ENCODE data around the gene STXBP4. TPM values are rescaled to one million over a fixed set of nuclear protein-coding genes. Genes with fewer than 3 reads are reported as not detected.

STXBP4 gene
- total and polyA plus RNA-seq, 7 experiments from 2014 or later: 3.2 to 12.1 (median 8.6) TPM

GRCh38 chr17:55167024-55167725 is 198.6 kb downstream of the STXBP4 start:
- CTCF ChIA-PET: no interaction called here
- H3K4me3 ChIP-seq (ENCODE audit: low read length): no peak overlapping the region
- H3K4me1 ChIP-seq (ENCODE audit: control insufficient read depth in 2 of 2, insufficient read depth in 2 of 2, low read length in 2 of 2): no peaks in the 10 kb centered on the region
- Mint-ChIP-seq H3K27me3 (no peaks in the 10 kb centered on the region), H3K4me1 (no peaks in the 10 kb centered on the region), H3K4me3 (no peak overlapping the region), H3K27ac (no peak overlapping the region), H3K36me3 (peaks cover 0 to 27% (median 16%) of the 10 kb centered on the region in 5 donors), H3K9me3 (no peaks in the 10 kb centered on the region)
- intact Hi-C loops (cut with micrococcal nuclease): no loop called here
- H3K9me3 ChIP-seq (ENCODE audit: control insufficient read depth in 2 of 3, low read length in 3 of 3): no peaks in the 10 kb centered on the region
- no peak overlapping the region for H3K27ac ChIP-seq (ENCODE audit: low read depth, low read length)
- POLR2A ChIA-PET: no interaction called here
- DNase-seq: no peak
- no peak for ATAC-seq
- H3K27me3 ChIP-seq (ENCODE audit: control insufficient read depth in 2 of 2, insufficient read depth in 2 of 2, low read length in 2 of 2): no peaks in the 10 kb centered on the region
- no peaks in the 10 kb centered on the region for H3K36me3 ChIP-seq (ENCODE audit: control insufficient read depth in 2 of 3, insufficient read depth in 3 of 3, low read length in 3 of 3)

GRCh38 chr17:55168958-55169687 is 200.6 kb downstream of the STXBP4 start:
- intact Hi-C loops (cut with micrococcal nuclease): no loop called here
- H3K9me3 Mint-ChIP-seq: peaks cover 0 to 11% (median 4%) of the 10 kb centered on the region in 11 donors
- H3K4me3 Mint-ChIP-seq: no peak overlapping the region
- no peaks in the 10 kb centered on the region for H3K27me3 Mint-ChIP-seq
- ChIA-PET CTCF (no interaction called here), POLR2A (no interaction called here)
- no peak for ATAC-seq
- Histone ChIP-seq H3K9me3 (ENCODE audit: control insufficient read depth in 2 of 3, low read length in 3 of 3) (peaks cover 0 to 3% (median 0%) of the 10 kb centered on the region in 3 experiments), H3K27me3 (ENCODE audit: control insufficient read depth in 2 of 2, insufficient read depth in 2 of 2, low read length in 2 of 2) (no peaks in the 10 kb centered on the region), H3K36me3 (ENCODE audit: control insufficient read depth in 2 of 3, insufficient read depth in 3 of 3, low read length in 3 of 3) (no peaks in the 10 kb centered on the region), H3K4me3 (ENCODE audit: low read length) (no peak overlapping the region), H3K27ac (ENCODE audit: low read depth, low read length) (no peak overlapping the region), H3K4me1 (ENCODE audit: control insufficient read depth in 2 of 2, insufficient read depth in 2 of 2, low read length in 2 of 2) (no peaks in the 10 kb centered on the region)
- peaks cover 0 to 30% (median 17%) of the 10 kb centered on the region in 5 donors for H3K36me3 Mint-ChIP-seq
- H3K4me1 Mint-ChIP-seq: no peaks in the 10 kb centered on the region
- no peak for DNase-seq
- H3K27ac Mint-ChIP-seq: no peak overlapping the region

GRCh38 chr17:55171634-55172328 is 203.2 kb downstream of the STXBP4 start:
- no peak for ATAC-seq
- intact Hi-C loops (cut with micrococcal nuclease): no loop called here
- DNase-seq: no peak
- no peak overlapping the region for H3K4me3 Mint-ChIP-seq
- H3K27ac Mint-ChIP-seq: no peak overlapping the region
- ChIA-PET CTCF (interaction anchor here (1.3 kb wide), 1 partner anchor 15 kb away, joined by 3 read pairs; no protein-coding TSS in a partner anchor), POLR2A (no interaction called here)
- no peaks in the 10 kb centered on the region for H3K4me1 ChIP-seq (ENCODE audit: control insufficient read depth in 2 of 2, insufficient read depth in 2 of 2, low read length in 2 of 2)
- H3K36me3 Mint-ChIP-seq: peaks cover 0 to 27% (median 14%) of the 10 kb centered on the region in 5 donors
- no peaks in the 10 kb centered on the region for H3K36me3 ChIP-seq (ENCODE audit: control insufficient read depth in 2 of 3, insufficient read depth in 3 of 3, low read length in 3 of 3)
- no peaks in the 10 kb centered on the region for H3K27me3 ChIP-seq (ENCODE audit: control insufficient read depth in 2 of 2, insufficient read depth in 2 of 2, low read length in 2 of 2)
- no peak overlapping the region for H3K4me3 ChIP-seq (ENCODE audit: low read length)
- peaks cover 0 to 3% (median 0%) of the 10 kb centered on the region in 3 experiments for H3K9me3 ChIP-seq (ENCODE audit: control insufficient read depth in 2 of 3, low read length in 3 of 3)
- no peaks in the 10 kb centered on the region for H3K27me3 Mint-ChIP-seq
- peaks cover 0 to 19% (median 9%) of the 10 kb centered on the region in 11 donors for H3K9me3 Mint-ChIP-seq
- no peak overlapping the region for H3K27ac ChIP-seq (ENCODE audit: low read depth, low read length)
- H3K4me1 Mint-ChIP-seq: no peaks in the 10 kb centered on the region

DNA sequence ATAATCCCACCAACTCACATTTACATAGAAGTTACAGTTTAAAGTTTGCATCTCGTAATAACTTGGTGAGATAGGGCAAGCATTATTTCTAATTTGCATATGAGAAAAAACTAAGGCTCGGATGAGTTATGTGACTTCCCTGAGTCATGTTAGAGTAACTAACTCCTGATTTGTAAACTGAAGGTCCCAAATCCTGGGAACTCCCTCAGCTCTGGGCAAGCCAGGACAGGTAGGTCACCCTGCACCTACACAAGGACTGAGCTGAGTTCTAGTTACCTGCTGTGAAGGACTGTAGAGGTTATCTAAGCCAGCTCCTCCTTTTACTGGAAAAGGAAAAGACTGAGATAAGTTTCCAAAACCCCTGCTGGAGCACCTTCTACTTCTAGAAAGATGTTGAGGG is 204.0 kb downstream of the STXBP4 start:
- no peaks in the 10 kb centered on the region for H3K36me3 ChIP-seq (ENCODE audit: control insufficient read depth in 2 of 3, insufficient read depth in 3 of 3, low read length in 3 of 3)
- intact Hi-C loops (cut with micrococcal nuclease): no loop called here
- Mint-ChIP-seq H3K27ac (no peak overlapping the region), H3K4me1 (no peaks in the 10 kb centered on the region), H3K27me3 (no peaks in the 10 kb centered on the region), H3K36me3 (peaks cover 0 to 24% (median 12%) of the 10 kb centered on the region in 5 donors), H3K4me3 (no peak overlapping the region), H3K9me3 (peaks cover 0 to 19% (median 9%) of the 10 kb centered on the region in 11 donors)
- no peaks in the 10 kb centered on the region for H3K4me1 ChIP-seq (ENCODE audit: control insufficient read depth in 2 of 2, insufficient read depth in 2 of 2, low read length in 2 of 2)
- ChIA-PET POLR2A (no interaction called here), CTCF (no interaction called here)
- H3K9me3 ChIP-seq (ENCODE audit: control insufficient read depth in 2 of 3, low read length in 3 of 3): peaks cover 0 to 3% (median 0%) of the 10 kb centered on the region in 3 experiments
- DNase-seq: no peak
- ATAC-seq: no peak
- H3K27me3 ChIP-seq (ENCODE audit: control insufficient read depth in 2 of 2, insufficient read depth in 2 of 2, low read length in 2 of 2): no peaks in the 10 kb centered on the region
- no peak overlapping the region for H3K4me3 ChIP-seq (ENCODE audit: low read length)
- no peak overlapping the region for H3K27ac ChIP-seq (ENCODE audit: low read depth, low read length)

- peaks cover 0 to 19% (median 9%) of the 10 kb centered on the region in 11 donors for H3K9me3 Mint-ChIP-seq
- intact Hi-C loops (cut with micrococcal nuclease): no loop called here
- H3K9me3 ChIP-seq (ENCODE audit: control insufficient read depth in 2 of 3, low read length in 3 of 3): peaks cover 0 to 3% (median 0%) of the 10 kb centered on the region in 3 experiments
- no peak overlapping the region for H3K27ac ChIP-seq (ENCODE audit: low read depth, low read length)
- no peaks in the 10 kb centered on the region for H3K36me3 ChIP-seq (ENCODE audit: control insufficient read depth in 2 of 3, insufficient read depth in 3 of 3, low read length in 3 of 3)
- H3K4me3 Mint-ChIP-seq: no peak overlapping the region
- no peak for ATAC-seq
- no peaks in the 10 kb centered on the region for H3K27me3 ChIP-seq (ENCODE audit: control insufficient read depth in 2 of 2, insufficient read depth in 2 of 2, low read length in 2 of 2)
- ChIA-PET POLR2A (no interaction called here), CTCF (no interaction called here)
- no peak for DNase-seq
- H3K4me1 Mint-ChIP-seq: no peaks in the 10 kb centered on the region
- no peaks in the 10 kb centered on the region for H3K4me1 ChIP-seq (ENCODE audit: control insufficient read depth in 2 of 2, insufficient read depth in 2 of 2, low read length in 2 of 2)
- no peaks in the 10 kb centered on the region for H3K27me3 Mint-ChIP-seq
- H3K27ac Mint-ChIP-seq: no peak overlapping the region
- peaks cover 0 to 23% (median 10%) of the 10 kb centered on the region in 5 donors for H3K36me3 Mint-ChIP-seq
- no peak overlapping the region for H3K4me3 ChIP-seq (ENCODE audit: low read length)
Measured at GRCh38 chr17:55174133-55174532, 205.6 kb downstream of the STXBP4 start.

DNA sequence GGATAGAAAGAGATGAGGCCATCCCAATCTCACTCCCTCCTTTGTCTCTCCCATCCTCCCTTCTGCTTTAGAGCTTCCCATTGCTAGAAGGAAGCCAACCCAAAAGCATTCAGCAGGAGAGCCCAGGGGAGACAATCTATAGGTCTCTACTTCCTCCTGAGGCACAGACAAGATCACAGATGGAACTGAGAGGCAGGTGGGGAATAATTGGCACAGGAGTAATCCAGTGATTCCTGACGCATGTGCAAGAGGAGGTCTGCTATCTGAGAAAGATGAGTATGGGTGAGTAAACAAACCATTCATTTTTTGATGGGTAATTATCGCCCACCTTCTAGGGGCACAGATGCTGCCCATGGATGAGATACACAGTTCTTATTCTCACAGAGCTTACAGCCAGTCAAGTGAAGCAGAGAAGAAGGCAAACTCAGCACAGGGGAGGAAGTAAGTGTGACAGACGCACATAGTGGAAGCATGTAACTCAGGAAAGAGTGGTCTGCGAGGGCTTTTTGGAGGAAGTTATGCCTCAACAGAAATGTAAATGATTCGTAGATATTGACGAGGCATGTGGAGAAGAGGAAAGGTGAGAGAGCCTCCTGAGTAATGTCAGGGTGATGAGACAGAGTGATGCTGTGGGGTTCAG is 207.3 kb downstream of the STXBP4 start:
- H3K4me3 ChIP-seq (ENCODE audit: low read length): no peak overlapping the region
- Mint-ChIP-seq H3K27me3 (no peaks in the 10 kb centered on the region), H3K36me3 (peaks cover 0 to 27% (median 10%) of the 10 kb centered on the region in 5 donors), H3K27ac (no peak overlapping the region), H3K9me3 (peaks cover 0 to 19% (median 9%) of the 10 kb centered on the region in 11 donors), H3K4me1 (no peaks in the 10 kb centered on the region), H3K4me3 (no peak overlapping the region)
- ChIA-PET POLR2A (no interaction called here), CTCF (no interaction called here)
- no peaks in the 10 kb centered on the region for H3K27me3 ChIP-seq (ENCODE audit: control insufficient read depth in 2 of 2, insufficient read depth in 2 of 2, low read length in 2 of 2)
- ATAC-seq: no peak
- peaks cover 0 to 3% (median 0%) of the 10 kb centered on the region in 3 experiments for H3K9me3 ChIP-seq (ENCODE audit: control insufficient read depth in 2 of 3, low read length in 3 of 3)
- intact Hi-C loops (cut with micrococcal nuclease): no loop called here
- no peaks in the 10 kb centered on the region for H3K4me1 ChIP-seq (ENCODE audit: control insufficient read depth in 2 of 2, insufficient read depth in 2 of 2, low read length in 2 of 2)
- no peak overlapping the region for H3K27ac ChIP-seq (ENCODE audit: low read depth, low read length)
- no peak for DNase-seq
- H3K36me3 ChIP-seq (ENCODE audit: control insufficient read depth in 2 of 3, insufficient read depth in 3 of 3, low read length in 3 of 3): no peaks in the 10 kb centered on the region
